H9 (cell line): ENCODE results near the gene FCHSD2. TPM values are rescaled to one million over a fixed set of nuclear protein-coding genes. Genes with fewer than 3 reads are reported as not detected.
"Not testable (repeated sequence)": the region's sequence is repeated elsewhere in the genome, so short reads cannot be mapped to it uniquely, and the experiment has no call there.

Source experiments
- DNase-seq: peaks from one replicate; pipeline ENCODE4 v3.0.0-alpha.2; 2017
- H2AFZ ChIP-seq: one replicate; pipeline ENCODE4 v1.6.1; 2013; ENCODE audit warnings: mild to moderate bottlenecking, low read length, control low read depth, moderate library complexity
- H2AK5ac ChIP-seq: 2 replicates; pipeline ENCODE4 v1.6.1; 2013; ENCODE audit warnings: low read length, control low read depth, mixed read lengths; ENCODE audit not compliant: insufficient read length
- H2BK120ac ChIP-seq: one replicate; pipeline ENCODE4 v1.6.1; 2013; ENCODE audit warnings: low read depth, mild to moderate bottlenecking, low read length, control low read depth, inconsistent platforms; ENCODE audit not compliant: poor library complexity, severe bottlenecking
- H2BK12ac ChIP-seq: 2 replicates; pipeline ENCODE4 v1.6.1; 2013; ENCODE audit warnings: low read length, control low read depth, mixed read lengths, low read depth; ENCODE audit not compliant: insufficient read length
- H2BK15ac ChIP-seq: 2 replicates; pipeline ENCODE4 v1.6.1; 2013; ENCODE audit warnings: low read depth, low read length, control low read depth
- H2BK20ac ChIP-seq: one replicate; pipeline ENCODE4 v1.6.1; 2013; ENCODE audit warnings: low read depth, mild to moderate bottlenecking, low read length, control low read depth, inconsistent platforms; ENCODE audit not compliant: poor library complexity, severe bottlenecking
- H2BK5ac ChIP-seq: 2 replicates; pipeline ENCODE4 v1.6.1; 2013; ENCODE audit warnings: low read length, control low read depth, mixed read lengths; ENCODE audit not compliant: insufficient read length
- H3K14ac ChIP-seq: 2 replicates; pipeline ENCODE4 v1.6.1; 2013; ENCODE audit warnings: low read length, control low read depth; ENCODE audit not compliant: insufficient read depth
- H3K18ac ChIP-seq: 2 replicates; pipeline ENCODE4 v1.6.1; 2013; ENCODE audit warnings: low read depth, mild to moderate bottlenecking, mixed read lengths, low read length, control low read depth; ENCODE audit not compliant: insufficient read length
- H3K23ac ChIP-seq: 2 replicates; pipeline ENCODE4 v1.6.1; 2013; ENCODE audit warnings: low read length, control low read depth, mixed read lengths, low read depth; ENCODE audit not compliant: insufficient read length
- H3K23me2 ChIP-seq: 2 replicates; pipeline ENCODE4 v1.6.1; 2013; ENCODE audit warnings: low read depth, mild to moderate bottlenecking, mixed read lengths, low read length, control low read depth; ENCODE audit not compliant: insufficient read length, poor library complexity, severe bottlenecking
- H3K27ac ChIP-seq: 2 replicates; pipeline ENCODE4 v1.5.1; 2013; ENCODE audit warnings: low read length, control low read depth, mixed read lengths, low read depth; ENCODE audit not compliant: insufficient read length
- H3K27me3 ChIP-seq: 2 replicates; pipeline ENCODE4 v1.6.1; 2013; ENCODE audit warnings: low read length, control low read depth, inconsistent platforms; ENCODE audit not compliant: insufficient read depth
- H3K4ac ChIP-seq: 2 replicates; pipeline ENCODE4 v1.6.1; 2013; ENCODE audit warnings: low read depth, mild to moderate bottlenecking, control low read depth, inconsistent platforms, low read length, moderate library complexity
- H3K4me1 ChIP-seq: 2 replicates; pipeline ENCODE4 v1.6.1; 2013; ENCODE audit warnings: low read length, control low read depth, inconsistent platforms; ENCODE audit not compliant: insufficient read depth
- H3K4me2 ChIP-seq: 2 replicates; pipeline ENCODE4 v1.6.1; 2013; ENCODE audit warnings: low read length, control low read depth, mixed read lengths; ENCODE audit not compliant: insufficient read length, insufficient read depth
- H3K56ac ChIP-seq: 2 replicates; pipeline ENCODE4 v1.6.1; 2013; ENCODE audit warnings: low read depth, mild to moderate bottlenecking, mixed read lengths, low read length, control low read depth; ENCODE audit not compliant: insufficient read length
- H3K79me1 ChIP-seq: 2 replicates; pipeline ENCODE4 v1.6.1; 2013; ENCODE audit warnings: low read depth, mild to moderate bottlenecking, moderate library complexity, low read length, control low read depth, inconsistent platforms; ENCODE audit not compliant: insufficient read depth, poor library complexity, severe bottlenecking
- H3K79me2 ChIP-seq: 2 replicates; pipeline ENCODE4 v1.6.1; 2013; ENCODE audit warnings: low read length, control low read depth, inconsistent platforms; ENCODE audit not compliant: insufficient read depth
- H3K9ac ChIP-seq: 2 replicates; pipeline ENCODE4 v1.6.1; 2013; ENCODE audit warnings: low read length, control low read depth, mixed read lengths; ENCODE audit not compliant: insufficient read length; ENCODE audit errors: extremely low read depth
- H3K9me3 ChIP-seq: one replicate; pipeline ENCODE4 v1.6.1; 2013; ENCODE audit warnings: low read depth, low read length, inconsistent platforms; ENCODE audit not compliant: control insufficient read depth
- H3T11ph ChIP-seq: one replicate; pipeline ENCODE4 v1.6.1; 2013; ENCODE audit warnings: mild to moderate bottlenecking, low read length, control low read depth, inconsistent platforms
- H4K20me1 ChIP-seq: one replicate; pipeline ENCODE4 v1.6.1; 2013; ENCODE audit not compliant: control insufficient read depth, insufficient read length, insufficient read depth
- H4K5ac ChIP-seq: 2 replicates; pipeline ENCODE4 v1.6.1; 2013; ENCODE audit warnings: low read depth, mild to moderate bottlenecking, mixed read lengths, low read length, control low read depth; ENCODE audit not compliant: insufficient read length
- H4K8ac ChIP-seq: replicated peaks from 2 replicates; pipeline ENCODE4 v1.6.1; 2013; ENCODE audit warnings: low read length, control low read depth, mixed read lengths, low read depth; ENCODE audit not compliant: insufficient read length
- H4K91ac ChIP-seq: 2 replicates; pipeline ENCODE4 v1.6.1; 2013; ENCODE audit warnings: low read depth, mild to moderate bottlenecking, moderate library complexity, mixed read lengths, low read length, control low read depth; ENCODE audit not compliant: insufficient read length
- H3K27ac Mint-ChIP-seq, 3 experiments: 2 replicates in 2 of 3; 3 replicates in 1 of 3; pipeline ENCODE4 v1.8.0; 2020 to 2021; ENCODE audit warnings: mixed read lengths in 3 of 3, mild to moderate bottlenecking in 1 of 3, moderate library complexity in 1 of 3
- H3K27me3 Mint-ChIP-seq: 2 replicates; pipeline ENCODE4 v1.8.0; 2021; ENCODE audit warnings: low read depth, mild to moderate bottlenecking, moderate library complexity, mixed read lengths
- H3K36me3 Mint-ChIP-seq, 3 experiments: 2 replicates in 2 of 3; 3 replicates in 1 of 3; pipeline ENCODE4 v1.8.0; 2020 to 2021; ENCODE audit warnings: low read depth in 3 of 3, mixed read lengths in 3 of 3; ENCODE audit not compliant: insufficient read depth in 1 of 3
- H3K4me1 Mint-ChIP-seq, 2 experiments: 2 replicates each; pipeline ENCODE4 v1.8.0; 2020; ENCODE audit warnings: mixed read lengths in 2 of 2
- H3K4me3 Mint-ChIP-seq, 2 experiments: 2 replicates in 1 of 2; 3 replicates in 1 of 2; pipeline ENCODE4 v1.8.0; 2020 to 2021; ENCODE audit warnings: mild to moderate bottlenecking in 2 of 2, mixed read lengths in 2 of 2, moderate library complexity in 1 of 2
- H3K9me3 Mint-ChIP-seq, 2 experiments: 2 replicates in 1 of 2; 3 replicates in 1 of 2; pipeline ENCODE4 v1.8.0; 2020; ENCODE audit warnings: mild to moderate bottlenecking in 2 of 2, mixed read lengths in 2 of 2, moderate library complexity in 1 of 2
- CTCF ChIP-seq: fragments of 200-600 bp; sonication (generic); conservative IDR thresholded peaks from 3 replicates; pipeline ENCODE4 v1.8.0; 2021; ENCODE audit warnings: antibody characterized with exemption, mild to moderate bottlenecking
- WGBS: extraction: QIAGEN DNeasy Blood & Tissue Kit; methylation state at CpG from one replicate; pipeline ENCODE4 v1.1.7; 2013; ENCODE audit warnings: missing lambda C conversion rate, low lambda C conversion rate, mixed read lengths; ENCODE audit not compliant: insufficient read length; ENCODE audit errors: extremely low coverage; 5-methylcytosine and 5-hydroxymethylcytosine counted together
- total RNA-seq: library from RNA; stranded (reverse); gene quantifications from 2 replicates; pipeline ENCODE4 v1.2.1, GENCODE V29; 2021

Gene FCHSD2
- total RNA-seq, 1 experiment from 2014 or later, result 17.8 TPM

- Histone ChIP-seq H3K14ac (no peak overlapping the region), H3K23ac (no peak overlapping the region), H3K56ac (no peak overlapping the region), H3K79me1 (no peaks in the 10 kb centered on the region), H4K5ac (no peak overlapping the region), H2BK12ac (no peak overlapping the region), H3K23me2 (peaks cover 17% of the 10 kb centered on the region), H3K27me3 (no peaks in the 10 kb centered on the region), H2AFZ (no peak overlapping the region), H2BK120ac (no peak overlapping the region), H2BK20ac (no peak overlapping the region), H2AK5ac (no peak overlapping the region), H3K4me1 (peaks cover 5% of the 10 kb centered on the region; the same call in 1 of the 2 replicates), H3K79me2 (no peaks in the 10 kb centered on the region), H3T11ph (no peak overlapping the region), H2BK5ac (no peak overlapping the region), H3K9ac (no peak overlapping the region), H4K91ac (no peak overlapping the region), H3K27ac (no peak overlapping the region), H3K9me3 (no peaks in the 10 kb centered on the region), H3K18ac (no peak overlapping the region), H3K4me2 (peak overlapping the region; percentile 52), H3K4ac (no peak overlapping the region), H4K8ac (no peak overlapping the region), H4K20me1 (no peaks in the 10 kb centered on the region), H2BK15ac (no peak overlapping the region)
- Mint-ChIP-seq H3K4me1 (peaks cover 24 to 27% of the 10 kb centered on the region in 2 experiments), H3K27me3 (peaks cover 7% of the 10 kb centered on the region), H3K4me3 (peak overlapping the region; percentile 86 to 91; a peak in 4 of 5 replicates), H3K36me3 (peaks cover 3 to 25% (median 20%) of the 10 kb centered on the region in 3 experiments; a peak in 6 of 7 replicates), H3K27ac (peak overlapping the region in 1 of 3 experiments; percentile 23; a peak in 1 of 7 replicates), H3K9me3 (no peaks in the 10 kb centered on the region; a peak in 1 of 5 replicates)
- no CpG with 5 or more reads among the region's 4 CpGs for WGBS
- TF ChIP-seq CTCF, result no peak
- no peak for DNase-seq
Observed at GRCh38 chr11:72812604-72812966, 329.5 kb downstream of the FCHSD2 start.

GRCh38 chr11:72811686-72812085 is 330.4 kb downstream of the FCHSD2 start:
- H4K20me1 ChIP-seq, H2AK5ac ChIP-seq, H3K27ac ChIP-seq, H2BK5ac ChIP-seq, H3K9me3 Mint-ChIP-seq, H3K9me3 ChIP-seq, H3K79me1 ChIP-seq, H4K91ac ChIP-seq, H2BK120ac ChIP-seq, H3K9ac ChIP-seq, H3K27ac Mint-ChIP-seq, H3K14ac ChIP-seq, H3K4ac ChIP-seq, DNase-seq, H3K56ac ChIP-seq, H3K23ac ChIP-seq, H2BK15ac ChIP-seq, H3K27me3 Mint-ChIP-seq, H2BK12ac ChIP-seq, H3K4me2 ChIP-seq, H4K8ac ChIP-seq, H3K4me1 ChIP-seq, H3K27me3 ChIP-seq, H3K79me2 ChIP-seq, H3K18ac ChIP-seq, H3K4me3 Mint-ChIP-seq, H3T11ph ChIP-seq, H2BK20ac ChIP-seq, H2AFZ ChIP-seq, H4K5ac ChIP-seq: not testable (repeated sequence)
- H3K23me2 ChIP-seq, result peaks cover 17% of the 10 kb centered on the region
- no CpG with 5 or more reads among the region's 10 CpGs for WGBS
- H3K36me3 Mint-ChIP-seq, result peaks cover 0 to 22% (median 17%) of the 10 kb centered on the region in 3 experiments; a peak in 6 of 7 replicates
- H3K4me1 Mint-ChIP-seq, result peaks cover 24 to 27% of the 10 kb centered on the region in 2 experiments
